GM12878 (cell line): ENCODE results near the gene ADGRF4. TPM values are rescaled to one million over a fixed set of nuclear protein-coding genes. Genes with fewer than 3 reads are reported as not detected.

ENCODE experiments used
- CEBPB ChIP-seq, 2 experiments: fragments of 150-350 bp in 1 of 2; IDR thresholded peaks; 2 replicates each; pipeline ENCODE4 v1.6.1; 2012 to 2014; ENCODE audit warnings: low read depth in 2 of 2, low read length in 2 of 2, borderline replicate concordance in 1 of 2, inconsistent platforms in 1 of 2
- MTA3 ChIP-seq: IDR thresholded peaks from 2 replicates; pipeline ENCODE4 v1.6.1; 2012; ENCODE audit warnings: low read length, inconsistent platforms, borderline replicate concordance
- RBBP5 ChIP-seq: fragments of 200-600 bp; sonication (generic); conservative IDR thresholded peaks from 2 replicates; pipeline ENCODE4 v1.6.1; 2016
- SUPT20H ChIP-seq: IDR thresholded peaks from 2 replicates; pipeline ENCODE4 v1.6.1; 2011; ENCODE audit warnings: low read depth, mild to moderate bottlenecking, low read length, moderate library complexity, borderline replicate concordance; ENCODE audit not compliant: control insufficient read depth
- ZNF207 ChIP-seq: fragments of 450-650 bp; IDR thresholded peaks from 2 replicates; pipeline ENCODE4 v1.6.1; 2014; ENCODE audit warnings: antibody characterized with exemption, mild to moderate bottlenecking, borderline replicate concordance
- ZZZ3 ChIP-seq: IDR thresholded peaks from 2 replicates; pipeline ENCODE4 v1.6.1; 2011; ENCODE audit warnings: low read depth; ENCODE audit not compliant: control insufficient read depth, insufficient read length
- polyA plus RNA-seq, 11 experiments: library from polyadenylated mRNA; depleted of rRNA in 4 of 11; unstranded in 6 of 11; stranded (reverse) in 5 of 11; fragments of >200 nt; fragmentation: Nextera tagmentation in 4 of 11; fragmentation: Illumina TruSeq in 1 of 11; extraction: Ambion mirVana in 4 of 11; extraction: Trizol in 1 of 11; gene quantifications; 1 replicate in 1 of 11; 2 replicates in 10 of 11; pipeline versions ENCODE4 v1.2.1 to v1.2.3, GENCODE V29; 2011 to 2016; ENCODE audit warnings: inconsistent platforms in 2 of 11, missing spikeins in 2 of 11, low read depth in 1 of 11
- total RNA-seq, 4 experiments: library from RNA; depleted of rRNA in 3 of 4; stranded (reverse); fragments of >200 nt in 3 of 4; fragmentation: Illumina TruSeq in 1 of 4; extraction: Trizol in 1 of 4; gene quantifications; 2 replicates each; pipeline versions ENCODE4 v1.2.1 to v1.2.3, GENCODE V29; 2013 to 2021
- TF ChIP-seq, protein P1 (sequence below): fragments of 450-650 bp; IDR thresholded peaks from 2 replicates; pipeline ENCODE4 v1.6.1; 2017; ENCODE audit warnings: mild to moderate bottlenecking, moderate library complexity
- TF ChIP-seq, protein P2 (sequence below): fragments of 450-650 bp; IDR thresholded peaks from 2 replicates; pipeline ENCODE4 v1.6.1; 2017; ENCODE audit warnings: borderline replicate concordance

The ADGRF4 gene
- total and polyA plus RNA-seq, 10 of the 15 experiments (the other 5 are each of a cell fraction or from before 2014, with no cell fraction given): 0.04 to 0.12 (median 0.06) TPM; not detected in 5

DNA sequence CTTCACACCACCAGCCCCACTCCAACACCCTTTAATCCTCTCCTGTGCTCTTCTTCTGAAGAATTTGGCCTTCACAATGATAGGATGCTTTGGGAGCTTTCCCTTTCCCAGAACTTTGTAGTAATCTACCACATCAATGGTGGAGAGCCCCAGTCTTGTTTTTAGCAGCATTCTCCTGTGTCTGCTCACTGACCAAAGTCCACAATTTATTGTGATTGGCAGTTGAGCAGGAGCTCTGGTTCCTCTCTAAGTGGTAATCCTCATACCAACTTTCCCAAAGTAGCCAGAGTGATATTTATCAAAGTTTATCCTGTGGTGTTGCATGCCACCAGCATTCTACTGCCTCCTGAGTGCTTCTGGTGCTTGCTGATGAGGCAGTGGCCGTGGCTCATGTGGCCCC lies 54.4 kb downstream of the ADGRF4 start (continued):
- TF ChIP-seq, protein P1, sequence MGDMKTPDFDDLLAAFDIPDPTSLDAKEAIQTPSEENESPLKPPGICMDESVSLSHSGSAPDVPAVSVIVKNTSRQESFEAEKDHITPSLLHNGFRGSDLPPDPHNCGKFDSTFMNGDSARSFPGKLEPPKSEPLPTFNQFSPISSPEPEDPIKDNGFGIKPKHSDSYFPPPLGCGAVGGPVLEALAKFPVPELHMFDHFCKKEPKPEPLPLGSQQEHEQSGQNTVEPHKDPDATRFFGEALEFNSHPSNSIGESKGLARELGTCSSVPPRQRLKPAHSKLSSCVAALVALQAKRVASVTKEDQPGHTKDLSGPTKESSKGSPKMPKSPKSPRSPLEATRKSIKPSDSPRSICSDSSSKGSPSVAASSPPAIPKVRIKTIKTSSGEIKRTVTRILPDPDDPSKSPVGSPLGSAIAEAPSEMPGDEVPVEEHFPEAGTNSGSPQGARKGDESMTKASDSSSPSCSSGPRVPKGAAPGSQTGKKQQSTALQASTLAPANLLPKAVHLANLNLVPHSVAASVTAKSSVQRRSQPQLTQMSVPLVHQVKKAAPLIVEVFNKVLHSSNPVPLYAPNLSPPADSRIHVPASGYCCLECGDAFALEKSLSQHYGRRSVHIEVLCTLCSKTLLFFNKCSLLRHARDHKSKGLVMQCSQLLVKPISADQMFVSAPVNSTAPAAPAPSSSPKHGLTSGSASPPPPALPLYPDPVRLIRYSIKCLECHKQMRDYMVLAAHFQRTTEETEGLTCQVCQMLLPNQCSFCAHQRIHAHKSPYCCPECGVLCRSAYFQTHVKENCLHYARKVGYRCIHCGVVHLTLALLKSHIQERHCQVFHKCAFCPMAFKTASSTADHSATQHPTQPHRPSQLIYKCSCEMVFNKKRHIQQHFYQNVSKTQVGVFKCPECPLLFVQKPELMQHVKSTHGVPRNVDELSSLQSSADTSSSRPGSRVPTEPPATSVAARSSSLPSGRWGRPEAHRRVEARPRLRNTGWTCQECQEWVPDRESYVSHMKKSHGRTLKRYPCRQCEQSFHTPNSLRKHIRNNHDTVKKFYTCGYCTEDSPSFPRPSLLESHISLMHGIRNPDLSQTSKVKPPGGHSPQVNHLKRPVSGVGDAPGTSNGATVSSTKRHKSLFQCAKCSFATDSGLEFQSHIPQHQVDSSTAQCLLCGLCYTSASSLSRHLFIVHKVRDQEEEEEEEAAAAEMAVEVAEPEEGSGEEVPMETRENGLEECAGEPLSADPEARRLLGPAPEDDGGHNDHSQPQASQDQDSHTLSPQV: no peak
- TF ChIP-seq RBBP5: no peak
- TF ChIP-seq, protein P2, sequence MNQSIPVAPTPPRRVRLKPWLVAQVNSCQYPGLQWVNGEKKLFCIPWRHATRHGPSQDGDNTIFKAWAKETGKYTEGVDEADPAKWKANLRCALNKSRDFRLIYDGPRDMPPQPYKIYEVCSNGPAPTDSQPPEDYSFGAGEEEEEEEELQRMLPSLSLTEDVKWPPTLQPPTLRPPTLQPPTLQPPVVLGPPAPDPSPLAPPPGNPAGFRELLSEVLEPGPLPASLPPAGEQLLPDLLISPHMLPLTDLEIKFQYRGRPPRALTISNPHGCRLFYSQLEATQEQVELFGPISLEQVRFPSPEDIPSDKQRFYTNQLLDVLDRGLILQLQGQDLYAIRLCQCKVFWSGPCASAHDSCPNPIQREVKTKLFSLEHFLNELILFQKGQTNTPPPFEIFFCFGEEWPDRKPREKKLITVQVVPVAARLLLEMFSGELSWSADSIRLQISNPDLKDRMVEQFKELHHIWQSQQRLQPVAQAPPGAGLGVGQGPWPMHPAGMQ: no peak
- TF ChIP-seq ZZZ3: no peak
- no peak for TF ChIP-seq CEBPB (IDR thresholded peaks at IDR 0.05; ENCODE audit: borderline replicate concordance in 1 of 2, low read depth in 2 of 2, low read length in 2 of 2)
- no peak for TF ChIP-seq MTA3
- no peak for TF ChIP-seq SUPT20H
- TF ChIP-seq ZNF207: no peak
